CD8-positive, alpha-beta memory T cell (primary cell): ENCODE measurements around the gene TARBP2. TPM values are rescaled to one million over a fixed set of nuclear protein-coding genes. Genes with fewer than 3 reads are reported as not detected.

ENCODE experiments used
- CTCF ChIA-PET: fragments of 350-600 bp; sonication (Branson Sonifier 250); formaldehyde crosslinking; loops from one replicate; lab custom pipeline; 2021; ENCODE audit warnings: antibody characterized with exemption; lab: Charles Lee
- POLR2A ChIA-PET: fragments of 350-600 bp; sonication (Branson Sonifier 250); formaldehyde crosslinking; loops from one replicate; lab custom pipeline; 2021; ENCODE audit warnings: antibody characterized with exemption; lab: Charles Lee
- DNase-seq, 5 donors: peaks; one replicate each; pipeline versions ENCODE4 v3.0.0 to v3.0.0-alpha.2; 2020 to 2022; ENCODE audit warnings: mixed read lengths in 1 of 5
- H3K27ac ChIP-seq: one replicate; pipeline ENCODE4 v1.7.0; 2013; ENCODE audit warnings: low read depth, mild to moderate bottlenecking, low read length, moderate library complexity
- H3K27me3 ChIP-seq: 2 replicates; pipeline ENCODE4 v1.7.0; 2013; ENCODE audit warnings: low read length, mild to moderate bottlenecking; ENCODE audit not compliant: insufficient read depth, poor library complexity, severe bottlenecking
- H3K36me3 ChIP-seq: 2 replicates; pipeline ENCODE4 v1.7.0; 2013; ENCODE audit warnings: mild to moderate bottlenecking, low read length, moderate library complexity; ENCODE audit not compliant: insufficient read depth
- H3K4me1 ChIP-seq: 2 replicates; pipeline ENCODE4 v1.7.0; 2013; ENCODE audit warnings: mild to moderate bottlenecking, low read length, moderate library complexity; ENCODE audit not compliant: insufficient read depth
- H3K4me3 ChIP-seq: 2 replicates; pipeline ENCODE4 v1.7.0; 2013; ENCODE audit warnings: mild to moderate bottlenecking, low read length
- H3K9me3 ChIP-seq: 2 replicates; pipeline ENCODE4 v1.7.0; 2013; ENCODE audit warnings: mild to moderate bottlenecking, low read length
- H3K27ac Mint-ChIP-seq, 8 donors: one replicate each; pipeline ENCODE4 v1.8.0; 2020 to 2021; ENCODE audit warnings: mixed read lengths in 8 of 8, mild to moderate bottlenecking in 6 of 8, inconsistent platforms in 3 of 8, moderate library complexity in 3 of 8
- H3K27me3 Mint-ChIP-seq, 2 donors: one replicate each; pipeline ENCODE4 v1.8.0; 2020 to 2021; ENCODE audit warnings: mixed read lengths in 2 of 2, mild to moderate bottlenecking in 1 of 2, moderate library complexity in 1 of 2
- H3K36me3 Mint-ChIP-seq, 3 donors: one replicate each; pipeline ENCODE4 v1.8.0; 2020 to 2021; ENCODE audit warnings: mixed read lengths in 3 of 3, inconsistent platforms in 1 of 3, mild to moderate bottlenecking in 1 of 3
- H3K4me1 Mint-ChIP-seq, 3 donors: one replicate each; pipeline ENCODE4 v1.8.0; 2020 to 2021; ENCODE audit warnings: mixed read lengths in 3 of 3, inconsistent platforms in 1 of 3, mild to moderate bottlenecking in 1 of 3
- H3K4me3 Mint-ChIP-seq, 7 donors: one replicate each; pipeline ENCODE4 v1.8.0; 2020 to 2021; ENCODE audit warnings: mixed read lengths in 7 of 7, mild to moderate bottlenecking in 6 of 7, moderate library complexity in 4 of 7, inconsistent platforms in 2 of 7
- H3K9me3 Mint-ChIP-seq, 5 donors: one replicate each; pipeline ENCODE4 v1.8.0; 2020 to 2022; ENCODE audit warnings: mixed read lengths in 5 of 5, mild to moderate bottlenecking in 3 of 5, moderate library complexity in 2 of 5, inconsistent platforms in 1 of 5
- polyA plus RNA-seq: library from polyadenylated mRNA; unstranded; fragments of 300-500 nt; fragmentation: Illumina TruSeq; gene quantifications from one replicate; pipeline ENCODE4 v1.2.3, GENCODE V29; 2021
- total RNA-seq, 2 experiments: library from RNA; stranded (reverse); gene quantifications; one replicate each; pipeline ENCODE4 v1.2.3, GENCODE V29; 2021

TARBP2 gene
- total and polyA plus RNA-seq, 3 experiments from 2014 or later: 26.3 to 65.1 (median 62.1) TPM

DNA sequence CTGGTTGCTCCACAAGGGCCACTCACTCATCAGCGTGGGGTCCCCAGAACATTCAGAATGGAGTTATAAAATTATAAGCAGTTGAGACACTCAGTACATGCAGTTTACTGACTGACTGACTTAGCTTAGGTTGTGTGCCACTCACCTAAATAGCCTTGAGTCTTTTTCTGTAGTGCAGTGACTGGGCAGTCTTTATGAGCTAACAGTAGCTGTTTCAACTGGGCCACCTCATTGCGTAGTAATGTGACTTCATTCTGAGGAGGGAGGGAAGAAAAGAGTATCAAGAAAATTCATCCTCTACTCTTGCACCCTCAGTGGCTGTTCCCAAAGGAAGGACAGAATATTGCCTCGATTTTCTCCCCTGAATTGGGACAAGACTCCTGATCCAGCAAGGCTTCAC is 22.0 kb downstream of the TARBP2 start:
- Histone ChIP-seq H3K9me3 (no peaks in the 10 kb centered on the region), H3K4me3 (no peak overlapping the region), H3K36me3 (peaks cover 24% of the 10 kb centered on the region), H3K27me3 (no peaks in the 10 kb centered on the region), H3K4me1 (no peaks in the 10 kb centered on the region), H3K27ac (no peak overlapping the region)
- peaks cover 0 to 78% (median 17%) of the 10 kb centered on the region in 3 donors for H3K36me3 Mint-ChIP-seq
- no peaks in the 10 kb centered on the region for H3K9me3 Mint-ChIP-seq
- POLR2A ChIA-PET: no interaction called here
- no peak overlapping the region for H3K4me3 Mint-ChIP-seq
- peak overlapping the region in 1 of 8 donors; percentile 17 for H3K27ac Mint-ChIP-seq
- no peaks in the 10 kb centered on the region for H3K4me1 Mint-ChIP-seq
- H3K27me3 Mint-ChIP-seq: peaks cover 0 to 2% of the 10 kb centered on the region in 2 donors
- no peak for DNase-seq
- CTCF ChIA-PET: interaction anchor here (0.6 kb wide), 1 partner anchor 20 kb away, joined by 3 read pairs; no protein-coding TSS in a partner anchor

DNA sequence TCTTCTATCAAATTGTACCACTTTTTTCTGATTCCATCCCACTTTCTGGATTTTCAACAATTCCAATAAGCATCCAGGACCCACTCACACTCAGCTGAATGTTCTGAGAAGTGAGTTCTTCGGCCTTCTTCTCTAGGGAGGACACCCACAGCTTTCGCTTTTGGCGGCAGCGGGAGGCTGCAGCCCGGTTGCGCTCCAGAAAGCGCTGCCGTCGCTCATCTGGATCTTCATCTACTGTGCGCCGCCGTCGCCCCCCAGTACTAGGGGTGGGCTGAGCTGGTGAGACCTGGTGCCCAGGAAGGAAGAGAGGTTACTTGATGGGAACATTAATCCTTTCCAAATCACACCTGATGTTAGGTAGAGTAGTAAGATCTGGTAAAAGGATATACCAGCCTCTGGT is 23.4 kb downstream of the TARBP2 start:
- Mint-ChIP-seq H3K36me3 (peaks cover 0 to 70% (median 20%) of the 10 kb centered on the region in 3 donors), H3K4me1 (no peaks in the 10 kb centered on the region), H3K27me3 (peaks cover 0 to 4% of the 10 kb centered on the region in 2 donors), H3K27ac (no peak overlapping the region), H3K9me3 (no peaks in the 10 kb centered on the region), H3K4me3 (no peak overlapping the region)
- Histone ChIP-seq H3K27ac (no peak overlapping the region), H3K27me3 (no peaks in the 10 kb centered on the region), H3K9me3 (no peaks in the 10 kb centered on the region), H3K4me1 (no peaks in the 10 kb centered on the region), H3K4me3 (no peak overlapping the region), H3K36me3 (peaks cover 24% of the 10 kb centered on the region)
- DNase-seq: no peak
- ChIA-PET CTCF (no interaction called here), POLR2A (no interaction called here)

DNA sequence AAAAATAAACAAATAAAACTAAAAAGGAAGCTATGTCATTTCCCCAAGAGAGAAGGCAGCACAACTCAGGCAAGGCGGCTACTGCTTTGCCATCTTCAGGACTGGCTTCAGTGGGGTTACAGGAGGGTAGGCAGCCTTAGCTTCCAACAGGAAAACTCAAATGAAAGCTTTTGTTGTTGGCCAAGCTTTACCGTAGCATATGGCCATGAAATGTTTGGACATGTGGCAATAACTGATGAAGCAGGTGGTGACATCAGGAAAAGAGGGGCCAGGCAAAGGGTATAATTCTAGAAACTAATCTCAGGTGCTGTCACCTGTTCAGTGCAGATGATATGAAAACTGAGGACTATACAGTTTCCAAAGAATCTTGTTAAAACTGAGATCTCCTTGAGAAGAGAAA is 29.0 kb downstream of the TARBP2 start:
- no peak overlapping the region for H3K27ac ChIP-seq
- no peaks in the 10 kb centered on the region for H3K9me3 Mint-ChIP-seq
- ChIA-PET POLR2A (interaction anchor here (0.6 kb wide), 1 partner anchor 523 kb away, joined by 5 read pairs; no protein-coding TSS in a partner anchor), CTCF (interaction anchor here (0.7 kb wide), 1 partner anchor 51 kb away, joined by 3 read pairs; no protein-coding TSS in a partner anchor)
- DNase-seq: no peak
- H3K4me1 Mint-ChIP-seq: no peaks in the 10 kb centered on the region
- H3K36me3 Mint-ChIP-seq: peaks cover 8 to 66% (median 30%) of the 10 kb centered on the region in 3 donors
- no peak overlapping the region for H3K4me3 Mint-ChIP-seq
- H3K27me3 ChIP-seq: no peaks in the 10 kb centered on the region
- no peak overlapping the region for H3K4me3 ChIP-seq
- H3K9me3 ChIP-seq: no peaks in the 10 kb centered on the region
- peaks cover 0 to 2% of the 10 kb centered on the region in 2 donors for H3K27me3 Mint-ChIP-seq
- H3K4me1 ChIP-seq: no peaks in the 10 kb centered on the region
- H3K27ac Mint-ChIP-seq: no peak overlapping the region
- peaks cover 25% of the 10 kb centered on the region for H3K36me3 ChIP-seq

DNA sequence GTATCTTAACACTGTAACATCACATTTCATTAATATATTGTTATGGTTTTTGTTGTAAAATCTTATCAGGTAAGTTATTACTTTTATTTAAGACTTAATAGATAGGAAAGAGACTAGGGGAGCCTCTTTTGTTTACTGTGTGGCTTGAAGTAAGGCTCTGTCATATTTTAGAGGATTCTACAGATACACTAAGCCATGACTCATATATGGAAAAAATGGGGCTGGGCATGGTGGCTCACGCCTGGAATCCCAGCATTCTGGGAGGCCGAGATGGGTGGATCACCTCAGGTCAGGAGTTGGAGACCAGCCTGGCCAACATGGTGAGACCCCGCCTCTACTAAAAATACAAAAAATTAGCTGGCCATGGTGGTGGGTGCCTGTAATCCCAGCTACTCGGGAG is 29.8 kb downstream of the TARBP2 start:
- POLR2A ChIA-PET: interaction anchor here (0.6 kb wide), 1 partner anchor 56 kb away, joined by 7 read pairs; no protein-coding TSS in a partner anchor
- H3K4me1 ChIP-seq: no peaks in the 10 kb centered on the region
- peaks cover 25% of the 10 kb centered on the region for H3K36me3 ChIP-seq
- Mint-ChIP-seq H3K27ac (no peak overlapping the region), H3K9me3 (no peaks in the 10 kb centered on the region), H3K4me3 (no peak overlapping the region), H3K36me3 (peaks cover 8 to 67% (median 36%) of the 10 kb centered on the region in 3 donors), H3K27me3 (peaks cover 0 to 2% of the 10 kb centered on the region in 2 donors), H3K4me1 (no peaks in the 10 kb centered on the region)
- no peaks in the 10 kb centered on the region for H3K9me3 ChIP-seq
- no peak for DNase-seq
- H3K27me3 ChIP-seq: no peaks in the 10 kb centered on the region
- CTCF ChIA-PET: no interaction called here
- H3K4me3 ChIP-seq: no peak overlapping the region
- no peak overlapping the region for H3K27ac ChIP-seq

DNA sequence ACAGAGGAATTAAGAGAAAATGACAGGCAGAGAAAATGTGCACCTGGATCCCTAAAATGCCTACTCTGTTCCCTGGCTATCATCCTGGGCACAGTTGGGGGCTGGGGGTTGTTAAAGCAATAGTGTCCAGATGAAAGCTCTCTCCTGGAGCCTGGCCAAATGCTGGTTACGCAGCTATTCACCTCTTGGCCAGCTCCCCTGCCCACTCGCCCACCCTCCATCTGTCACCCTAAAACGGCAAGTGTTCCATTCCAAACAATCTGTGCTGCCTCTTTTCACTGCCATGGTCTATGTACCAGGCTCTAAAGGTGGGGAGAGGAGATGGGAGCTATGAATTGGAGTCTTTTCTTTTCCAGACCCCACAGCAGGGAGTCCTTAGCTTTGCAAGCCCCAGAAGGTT is 30.9 kb downstream of the TARBP2 start:
- Mint-ChIP-seq H3K4me1 (no peaks in the 10 kb centered on the region), H3K27ac (no peak overlapping the region), H3K36me3 (peaks cover 8 to 69% (median 34%) of the 10 kb centered on the region in 3 donors), H3K4me3 (no peak overlapping the region), H3K9me3 (no peaks in the 10 kb centered on the region), H3K27me3 (peaks cover 0 to 2% of the 10 kb centered on the region in 2 donors)
- POLR2A ChIA-PET: no interaction called here
- Histone ChIP-seq H3K9me3 (no peaks in the 10 kb centered on the region), H3K27me3 (no peaks in the 10 kb centered on the region), H3K4me1 (no peaks in the 10 kb centered on the region), H3K4me3 (no peak overlapping the region), H3K27ac (no peak overlapping the region), H3K36me3 (peaks cover 30% of the 10 kb centered on the region)
- CTCF ChIA-PET: no interaction called here
- DNase-seq: no peak

DNA sequence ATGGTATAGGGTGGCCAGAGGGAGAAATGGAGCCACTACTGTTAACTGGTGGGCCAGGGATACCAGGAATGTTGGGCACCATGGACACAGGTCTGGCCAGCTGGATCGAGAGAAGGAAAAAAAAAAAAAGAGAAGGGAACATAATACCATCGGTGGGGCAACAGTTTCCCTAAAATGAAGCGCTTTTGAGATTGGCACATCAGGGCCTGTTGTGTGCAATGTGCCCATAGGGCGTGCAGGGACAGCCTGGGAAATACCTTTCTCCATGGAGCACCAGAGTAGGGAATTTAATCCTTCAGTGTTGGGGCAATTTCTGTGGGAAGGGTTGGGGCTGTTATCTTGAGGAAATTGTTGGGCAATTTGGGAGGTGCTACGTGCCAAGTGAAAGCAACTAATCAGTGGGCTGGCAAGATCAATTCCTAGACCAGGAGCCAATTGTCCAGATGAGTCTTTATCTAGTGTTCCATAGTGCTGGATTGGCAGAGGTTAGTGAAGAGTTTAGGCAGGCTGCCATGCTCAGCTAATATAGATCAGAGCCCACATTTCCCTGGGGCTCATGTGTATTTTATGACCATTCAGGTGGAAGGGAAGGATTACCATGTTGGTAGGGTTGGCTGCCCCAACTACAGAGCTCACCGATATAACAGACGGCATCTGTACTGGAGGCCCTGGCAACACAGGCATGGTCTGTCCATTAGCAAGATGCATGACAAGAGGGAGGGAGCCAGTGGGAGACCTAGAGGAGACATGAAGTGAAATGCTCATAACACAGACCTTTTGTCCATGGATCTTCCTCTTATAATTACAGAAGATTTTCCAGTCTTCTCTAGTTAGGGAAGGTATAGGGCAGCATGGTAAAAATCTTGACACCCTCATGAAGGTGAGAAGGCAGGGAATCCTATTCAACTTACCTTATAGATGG is 31.7 kb downstream of the TARBP2 start:
- peaks cover 35% of the 10 kb centered on the region for H3K36me3 ChIP-seq
- ChIA-PET CTCF (no interaction called here), POLR2A (no interaction called here)
- no peaks in the 10 kb centered on the region for H3K27me3 ChIP-seq
- Mint-ChIP-seq H3K36me3 (peaks cover 8 to 72% (median 34%) of the 10 kb centered on the region in 3 donors), H3K4me1 (no peaks in the 10 kb centered on the region), H3K27ac (peak overlapping the region in 1 of 8 donors; percentile 30), H3K9me3 (no peaks in the 10 kb centered on the region), H3K27me3 (peaks cover 0 to 2% of the 10 kb centered on the region in 2 donors), H3K4me3 (no peak overlapping the region)
- no peak overlapping the region for H3K27ac ChIP-seq
- no peaks in the 10 kb centered on the region for H3K9me3 ChIP-seq
- H3K4me1 ChIP-seq: no peaks in the 10 kb centered on the region
- no peak overlapping the region for H3K4me3 ChIP-seq
- no peak for DNase-seq

DNA sequence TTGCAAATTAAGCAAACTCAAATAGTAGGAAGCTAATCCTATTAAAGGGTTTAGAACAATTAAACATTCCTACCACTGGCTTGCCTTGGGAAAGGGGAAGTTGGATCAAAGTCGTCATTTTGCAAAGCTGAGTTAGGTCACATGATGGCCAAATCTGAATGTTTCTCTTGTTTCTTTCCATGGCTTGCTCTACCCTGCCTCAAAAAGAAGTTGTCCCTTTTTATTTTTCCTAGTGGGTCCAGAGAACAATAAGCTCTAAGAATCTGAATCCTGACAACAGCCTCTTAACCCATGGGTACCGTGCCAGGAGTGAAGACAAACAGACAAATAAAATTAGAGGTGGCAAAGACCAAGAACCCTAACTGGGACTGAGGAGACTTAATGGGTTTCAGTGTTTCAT is 32.4 kb downstream of the TARBP2 start:
- H3K9me3 ChIP-seq: no peaks in the 10 kb centered on the region
- ChIA-PET CTCF (no interaction called here), POLR2A (no interaction called here)
- Mint-ChIP-seq H3K4me1 (no peaks in the 10 kb centered on the region), H3K27ac (peak overlapping the region in 1 of 8 donors; percentile 15), H3K27me3 (peaks cover 0 to 2% of the 10 kb centered on the region in 2 donors), H3K36me3 (peaks cover 8 to 77% (median 38%) of the 10 kb centered on the region in 3 donors), H3K4me3 (no peak overlapping the region), H3K9me3 (no peaks in the 10 kb centered on the region)
- no peak overlapping the region for H3K4me3 ChIP-seq
- no peak for DNase-seq
- H3K27me3 ChIP-seq: no peaks in the 10 kb centered on the region
- H3K36me3 ChIP-seq: peaks cover 35% of the 10 kb centered on the region
- H3K27ac ChIP-seq: no peak overlapping the region
- H3K4me1 ChIP-seq: no peaks in the 10 kb centered on the region

DNA sequence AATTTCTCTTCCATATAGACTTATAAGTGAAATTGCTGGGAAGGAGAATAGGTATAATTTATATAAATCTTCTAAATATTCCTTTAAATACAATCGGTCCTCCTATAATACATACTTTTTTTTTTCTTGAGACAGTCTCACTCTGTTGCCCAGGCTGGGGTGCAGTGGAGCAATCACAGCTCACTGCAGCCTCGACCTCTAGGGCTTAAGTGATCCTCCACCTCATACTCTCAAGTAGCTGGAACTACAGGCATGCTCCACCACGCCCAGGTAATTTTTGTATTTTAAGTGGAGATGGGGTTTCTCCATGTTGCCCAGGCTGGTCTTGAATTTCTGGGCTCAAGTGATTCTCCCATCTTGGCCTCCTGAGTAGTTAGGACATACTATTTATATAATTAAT is 35.9 kb downstream of the TARBP2 start:
- DNase-seq: no peak
- no peaks in the 10 kb centered on the region for H3K4me1 ChIP-seq
- no peak overlapping the region for H3K4me3 Mint-ChIP-seq
- H3K36me3 ChIP-seq: peaks cover 28% of the 10 kb centered on the region
- no peak overlapping the region for H3K4me3 ChIP-seq
- no peaks in the 10 kb centered on the region for H3K4me1 Mint-ChIP-seq
- ChIA-PET POLR2A (no interaction called here), CTCF (no interaction called here)
- H3K9me3 ChIP-seq: no peaks in the 10 kb centered on the region
- H3K27me3 Mint-ChIP-seq: no peaks in the 10 kb centered on the region
- no peak overlapping the region for H3K27ac ChIP-seq
- H3K9me3 Mint-ChIP-seq: no peaks in the 10 kb centered on the region
- no peaks in the 10 kb centered on the region for H3K27me3 ChIP-seq
- peaks cover 8 to 78% (median 30%) of the 10 kb centered on the region in 3 donors for H3K36me3 Mint-ChIP-seq
- no peak overlapping the region for H3K27ac Mint-ChIP-seq
